OCI-LY3 (cell line): ENCODE measurements around the gene SPAM1.

ENCODE experiments used
- H2AFZ ChIP-seq: fragments of 200-600, 300-600 bp; shearing (Covaris generic); 2 replicates; pipeline ENCODE4 v1.6.0; 2014; ENCODE audit warnings: antibody characterized with exemption, low read depth, low read length
- H3K27ac ChIP-seq: fragments of 200-600, 300-600 bp; sonication (generic); 2 replicates; pipeline ENCODE4 v1.5.1; 2014; ENCODE audit warnings: mild to moderate bottlenecking, low read length, moderate library complexity, mixed read lengths
- H3K27me3 ChIP-seq: fragments of 200-600, 300-600 bp; sonication (generic); 2 replicates; pipeline ENCODE4 v1.6.1; 2014; ENCODE audit warnings: low read depth, low read length, mixed read lengths
- H3K36me3 ChIP-seq: fragments of 200-600, 300-600 bp; sonication (generic); replicated peaks from 2 replicates; pipeline ENCODE3; 2014; ENCODE audit warnings: low read depth, low read length, mixed read lengths
- H3K4me1 ChIP-seq: fragments of 300-600, 200-600 bp; sonication (generic); 2 replicates; pipeline ENCODE4 v1.6.1; 2014; ENCODE audit warnings: low read length, mixed read lengths
- H3K4me2 ChIP-seq: fragments of 200-600, 300-600 bp; sonication (generic); 2 replicates; pipeline ENCODE4 v1.6.1; 2014; ENCODE audit warnings: low read length, mixed read lengths
- H3K4me3 ChIP-seq: fragments of 300-600, 200-600 bp; sonication (generic); 2 replicates; pipeline ENCODE4 v1.5.1; 2014; ENCODE audit warnings: antibody characterized with exemption, mild to moderate bottlenecking, low read length, moderate library complexity
- H3K79me2 ChIP-seq: fragments of 300-600, 200-600 bp; shearing (Covaris generic); 2 replicates; pipeline ENCODE4 v1.6.1; 2014; ENCODE audit warnings: mild to moderate bottlenecking, low read length, mixed read lengths
- H3K9ac ChIP-seq: fragments of 300-600, 200-600 bp; shearing (Covaris generic); 2 replicates; pipeline ENCODE4 v1.6.0; 2014; ENCODE audit warnings: mild to moderate bottlenecking, low read length, moderate library complexity
- H3K9me3 ChIP-seq: fragments of 200-600, 300-600 bp; shearing (Covaris generic); 2 replicates; pipeline ENCODE4 v1.6.1; 2014; ENCODE audit warnings: low read length, mixed read lengths; ENCODE audit not compliant: insufficient read depth
- H4K20me1 ChIP-seq: fragments of 200-600, 300-600 bp; sonication (generic); 2 replicates; pipeline ENCODE4 v1.6.1; 2016; ENCODE audit warnings: low read length, mixed read lengths; ENCODE audit not compliant: insufficient read depth
- EZH2phosphoT487 ChIP-seq: fragments of 200-600 bp; shearing (Covaris generic); IDR thresholded peaks from 2 replicates; pipeline ENCODE4 v1.6.1; 2018; ENCODE audit warnings: antibody characterized with exemption, mixed run types, low read depth
- TF ChIP-seq, protein P1 (sequence below): fragments of 200-600, 300-600 bp; sonication (generic); IDR thresholded peaks from 2 replicates; pipeline ENCODE4 v1.5.1; 2014; ENCODE audit warnings: antibody characterized with exemption, low read length, low read depth

The SPAM1 gene

DNA sequence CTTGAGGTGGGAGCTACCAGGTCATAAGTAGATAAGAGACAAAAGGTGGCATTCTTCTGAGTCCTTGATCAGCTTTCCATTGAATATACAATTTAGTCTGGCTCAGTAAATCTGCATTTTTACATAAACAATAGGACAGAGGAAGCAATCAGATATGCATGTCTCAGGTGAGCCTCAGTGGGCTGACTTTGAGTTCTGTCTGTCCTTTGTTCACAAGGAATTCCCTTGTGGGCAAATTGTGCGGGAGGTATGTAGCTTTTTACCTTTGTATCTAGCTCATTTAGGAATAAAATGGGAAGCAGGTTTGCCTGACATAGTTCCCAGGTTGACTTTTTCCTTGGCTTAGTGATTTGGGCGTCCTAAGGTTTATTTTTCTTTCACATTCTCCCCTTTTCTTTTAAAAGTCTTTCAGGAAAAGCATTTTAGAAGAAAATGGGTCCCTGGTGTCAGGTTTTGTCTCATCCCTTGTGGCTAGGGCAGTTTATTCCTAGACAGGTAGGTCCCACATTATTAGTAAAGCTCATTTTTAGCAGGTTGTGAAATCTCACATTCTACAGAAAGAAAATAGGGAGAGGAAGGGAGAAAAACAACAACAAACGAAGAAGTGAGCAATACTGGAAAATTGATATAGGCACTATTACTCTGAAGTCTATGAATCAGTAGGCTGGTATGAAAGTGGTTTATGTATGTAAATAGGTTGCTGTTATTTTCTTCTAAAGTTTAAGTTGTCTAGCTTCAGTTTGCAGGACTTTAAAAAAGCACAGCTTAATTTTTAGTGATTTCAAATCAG, 16.5 kb downstream of the SPAM1 start:
- Histone ChIP-seq H3K79me2 (no peaks in the 10 kb centered on the region), H3K4me2 (no peak overlapping the region), H3K9ac (no peak overlapping the region), H3K27ac (no peak overlapping the region), H3K36me3 (no peaks in the 10 kb centered on the region), H3K4me3 (no peak overlapping the region), H2AFZ (no peak overlapping the region), H3K9me3 (no peaks in the 10 kb centered on the region), H4K20me1 (no peaks in the 10 kb centered on the region), H3K4me1 (no peaks in the 10 kb centered on the region), H3K27me3 (no peaks in the 10 kb centered on the region)
- TF ChIP-seq EZH2phosphoT487, result no peak
- TF ChIP-seq, protein P1, sequence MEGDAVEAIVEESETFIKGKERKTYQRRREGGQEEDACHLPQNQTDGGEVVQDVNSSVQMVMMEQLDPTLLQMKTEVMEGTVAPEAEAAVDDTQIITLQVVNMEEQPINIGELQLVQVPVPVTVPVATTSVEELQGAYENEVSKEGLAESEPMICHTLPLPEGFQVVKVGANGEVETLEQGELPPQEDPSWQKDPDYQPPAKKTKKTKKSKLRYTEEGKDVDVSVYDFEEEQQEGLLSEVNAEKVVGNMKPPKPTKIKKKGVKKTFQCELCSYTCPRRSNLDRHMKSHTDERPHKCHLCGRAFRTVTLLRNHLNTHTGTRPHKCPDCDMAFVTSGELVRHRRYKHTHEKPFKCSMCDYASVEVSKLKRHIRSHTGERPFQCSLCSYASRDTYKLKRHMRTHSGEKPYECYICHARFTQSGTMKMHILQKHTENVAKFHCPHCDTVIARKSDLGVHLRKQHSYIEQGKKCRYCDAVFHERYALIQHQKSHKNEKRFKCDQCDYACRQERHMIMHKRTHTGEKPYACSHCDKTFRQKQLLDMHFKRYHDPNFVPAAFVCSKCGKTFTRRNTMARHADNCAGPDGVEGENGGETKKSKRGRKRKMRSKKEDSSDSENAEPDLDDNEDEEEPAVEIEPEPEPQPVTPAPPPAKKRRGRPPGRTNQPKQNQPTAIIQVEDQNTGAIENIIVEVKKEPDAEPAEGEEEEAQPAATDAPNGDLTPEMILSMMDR, result no peak

- Histone ChIP-seq H3K36me3 (no peaks in the 10 kb centered on the region), H3K27me3 (no peaks in the 10 kb centered on the region), H3K9ac (no peak overlapping the region), H3K4me1 (no peaks in the 10 kb centered on the region), H2AFZ (no peak overlapping the region), H3K4me2 (no peak overlapping the region), H3K79me2 (no peaks in the 10 kb centered on the region), H3K27ac (no peak overlapping the region), H3K9me3 (no peaks in the 10 kb centered on the region), H4K20me1 (no peaks in the 10 kb centered on the region), H3K4me3 (no peak overlapping the region)
- TF ChIP-seq, protein P1, result no peak
- no peak for TF ChIP-seq EZH2phosphoT487
These were observed 19.4 kb downstream of the SPAM1 start for GRCh38 chr7:123944395-123944794.

- Histone ChIP-seq H2AFZ (no peak overlapping the region), H4K20me1 (no peaks in the 10 kb centered on the region), H3K4me2 (no peak overlapping the region), H3K79me2 (no peaks in the 10 kb centered on the region), H3K9ac (no peak overlapping the region), H3K27ac (no peak overlapping the region), H3K9me3 (no peaks in the 10 kb centered on the region), H3K4me3 (no peak overlapping the region), H3K27me3 (no peaks in the 10 kb centered on the region), H3K4me1 (no peaks in the 10 kb centered on the region), H3K36me3 (no peaks in the 10 kb centered on the region)
- TF ChIP-seq, protein P1, result no peak
- TF ChIP-seq EZH2phosphoT487, result no peak
These were observed 20.9 kb downstream of the SPAM1 start for GRCh38 chr7:123945938-123946337.

DNA sequence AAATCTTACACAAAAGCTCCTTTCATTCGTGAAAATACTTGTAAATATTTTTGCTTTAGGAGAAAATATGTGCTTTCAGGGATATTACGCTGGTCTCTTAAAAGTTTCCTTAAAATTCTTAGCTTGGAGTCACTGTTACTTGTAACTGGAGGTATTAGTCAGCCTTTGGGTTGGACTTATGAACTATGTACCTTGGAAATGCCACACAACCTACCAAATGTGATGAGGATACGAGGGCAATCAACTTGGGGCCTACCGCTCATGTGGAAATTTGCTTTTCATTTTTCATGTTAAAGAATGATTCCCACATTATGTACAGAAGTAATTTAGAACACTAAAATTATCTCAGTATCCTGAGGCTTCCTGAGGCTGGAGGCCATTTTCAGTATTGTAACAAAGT, 23.1 kb downstream of the SPAM1 start:
- H3K9me3 ChIP-seq, result no peaks in the 10 kb centered on the region
- H3K4me1 ChIP-seq, result no peaks in the 10 kb centered on the region
- no peaks in the 10 kb centered on the region for H4K20me1 ChIP-seq
- H3K4me2 ChIP-seq, result no peak overlapping the region
- H3K36me3 ChIP-seq, result no peaks in the 10 kb centered on the region
- no peaks in the 10 kb centered on the region for H3K27me3 ChIP-seq
- no peak overlapping the region for H3K4me3 ChIP-seq
- H3K79me2 ChIP-seq, result no peaks in the 10 kb centered on the region
- no peak overlapping the region for H2AFZ ChIP-seq
- H3K9ac ChIP-seq, result no peak overlapping the region
- TF ChIP-seq, protein P1, result no peak
- no peak for TF ChIP-seq EZH2phosphoT487
- H3K27ac ChIP-seq, result no peak overlapping the region
